Urinary bladder (tissue), 4 donors: Measurements from ENCODE around the gene CPNE4. TPM values are rescaled to one million over a fixed set of nuclear protein-coding genes. Genes with fewer than 3 reads are reported as not detected.

ENCODE experiments used
- DNase-seq: peaks from one replicate; pipeline ENCODE4 v3.0.0-alpha.2; 2015; ENCODE audit errors: extremely low spot score
- H3K27ac ChIP-seq: one replicate; pipeline ENCODE4 v1.5.1; 2013; ENCODE audit warnings: low read depth, mild to moderate bottlenecking, moderate library complexity
- H3K36me3 ChIP-seq: one replicate; pipeline ENCODE4 v1.6.1; 2013; ENCODE audit warnings: mild to moderate bottlenecking, moderate library complexity; ENCODE audit not compliant: insufficient read depth
- H3K4me1 ChIP-seq: one replicate; pipeline ENCODE4 v1.6.1; 2013; ENCODE audit warnings: mild to moderate bottlenecking, moderate library complexity; ENCODE audit not compliant: insufficient read depth
- H3K4me3 ChIP-seq: one replicate; pipeline ENCODE4 v1.5.1; 2013; ENCODE audit warnings: low read depth, low read length
- WGBS: extraction: QIAGEN DNeasy Blood & Tissue Kit; methylation state at CpG from one replicate; pipeline ENCODE4 v1.1.7; 2013; 5-methylcytosine and 5-hydroxymethylcytosine counted together
- polyA plus RNA-seq: library from polyadenylated mRNA; stranded (reverse); fragments of 200-250 nt; gene quantifications from one replicate; pipeline ENCODE4 v1.2.3, GENCODE V29; 2013
- total RNA-seq: library from RNA; depleted of rRNA; stranded (reverse); fragments of >200 nt; gene quantifications from one replicate; pipeline ENCODE4 v1.2.3, GENCODE V29; 2014
- donor health status: healthy with polysubstance abuse.
- donor health status: healthy.

CPNE4 gene
- total and polyA plus RNA-seq, 2 donors, result 0.03 to 0.21 TPM

DNA sequence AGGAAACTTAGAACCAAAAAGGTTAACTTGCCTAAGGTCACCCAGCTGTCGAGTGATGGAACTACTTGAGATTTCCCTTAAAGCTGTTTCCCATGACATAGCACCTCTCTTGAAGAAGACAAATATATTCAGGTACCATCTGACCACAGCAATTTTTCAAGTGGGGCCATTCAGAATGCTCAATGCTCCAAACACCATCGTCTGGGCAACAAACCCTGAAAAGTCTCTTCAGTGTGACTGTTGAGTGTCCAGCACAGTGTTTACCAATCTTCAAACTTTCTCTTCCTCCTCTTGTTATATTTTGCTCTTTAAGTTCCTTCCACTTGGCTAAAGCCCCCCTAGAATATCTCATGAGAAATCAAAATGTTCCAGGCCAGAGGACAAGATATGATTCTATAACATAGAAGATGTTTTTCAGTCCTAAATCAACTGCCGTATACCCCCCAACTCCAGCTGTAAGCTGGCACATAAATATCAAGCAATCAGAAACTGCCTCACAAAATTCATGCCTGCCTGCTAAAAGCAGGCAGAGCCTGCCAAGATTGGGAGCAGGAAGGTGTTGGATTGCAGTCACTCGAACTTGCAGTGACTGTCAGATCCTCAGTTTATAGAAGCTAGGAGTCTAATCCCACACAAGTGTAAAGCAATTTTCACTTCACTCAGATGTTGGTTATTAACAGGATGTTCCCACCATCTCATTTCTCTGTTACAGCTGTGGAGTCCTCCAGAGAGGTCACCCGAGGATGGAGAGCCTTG lies 301.6 kb downstream of the CPNE4 start:
- 46% methylated on average over 5 of the region's 5 CpGs for WGBS
- Histone ChIP-seq H3K4me3 (no peak overlapping the region), H3K36me3 (no peaks in the 10 kb centered on the region), H3K4me1 (no peaks in the 10 kb centered on the region), H3K27ac (no peak overlapping the region)
- no peak for DNase-seq

DNA sequence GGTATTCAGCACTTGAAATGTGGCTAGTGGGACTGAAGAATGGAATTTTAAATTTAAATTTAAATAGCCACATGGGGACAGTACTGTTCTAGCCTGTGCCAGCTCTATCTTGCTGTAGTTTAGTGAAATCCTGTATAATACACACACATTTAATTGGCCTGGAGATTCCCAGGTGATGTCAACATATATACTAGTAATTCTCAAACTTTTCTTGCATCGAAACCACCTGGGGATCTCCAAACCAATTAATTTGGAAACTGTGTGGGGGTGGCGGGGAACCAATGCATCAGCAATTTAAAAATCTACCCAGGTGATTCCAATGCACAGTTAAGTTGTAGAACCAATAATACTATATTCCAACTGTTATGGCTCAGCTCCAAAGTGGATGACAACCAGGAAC lies 303.1 kb downstream of the CPNE4 start:
- 94% methylated on average over 2 of the region's 2 CpGs for WGBS
- H3K27ac ChIP-seq, result no peak overlapping the region
- no peak overlapping the region for H3K4me3 ChIP-seq
- H3K36me3 ChIP-seq, result no peaks in the 10 kb centered on the region
- DNase-seq, result no peak
- H3K4me1 ChIP-seq, result no peaks in the 10 kb centered on the region

DNA sequence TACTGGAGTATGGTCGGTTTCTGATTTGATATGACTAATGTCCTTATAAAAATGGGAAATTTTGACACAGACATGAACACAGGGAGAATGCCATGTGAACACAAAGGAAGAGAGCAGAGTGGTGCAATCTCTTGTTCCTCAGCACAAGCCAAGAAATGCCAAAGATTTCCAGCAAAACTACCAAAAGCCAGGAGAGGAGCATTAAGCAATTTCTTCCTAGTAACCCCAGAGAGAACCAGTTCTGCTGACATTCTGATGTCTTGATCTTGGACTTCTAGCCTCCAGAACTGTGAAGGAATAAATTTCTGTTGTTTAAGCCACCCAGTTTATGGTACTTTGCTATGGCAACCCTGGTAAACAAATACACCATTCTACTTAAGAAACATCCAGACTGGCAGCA lies 304.2 kb downstream of the CPNE4 start:
- Histone ChIP-seq H3K36me3 (no peaks in the 10 kb centered on the region), H3K4me1 (no peaks in the 10 kb centered on the region), H3K4me3 (no peak overlapping the region), H3K27ac (no peak overlapping the region)
- no peak for DNase-seq
- WGBS, result 71% methylated on average over 1 of the region's 1 CpG

DNA sequence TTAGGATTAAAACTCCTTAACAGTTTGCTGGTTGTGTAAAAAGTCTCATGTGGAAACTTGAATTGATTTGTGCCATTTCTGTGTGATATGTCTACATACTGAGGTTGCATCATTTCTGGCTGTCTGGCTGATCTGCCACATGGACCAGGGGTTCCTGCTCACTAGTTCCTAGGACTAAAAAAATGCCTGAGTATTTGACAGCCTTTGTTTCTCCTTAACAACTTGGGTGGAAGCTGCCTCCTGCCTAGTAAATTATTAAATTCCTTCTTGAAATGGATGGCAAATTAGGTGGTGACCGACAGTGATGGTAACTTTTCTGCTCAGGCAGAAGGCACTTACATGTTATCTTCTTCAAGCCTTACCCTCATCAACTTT lies 305.2 kb downstream of the CPNE4 start:
- Histone ChIP-seq H3K27ac (no peak overlapping the region), H3K36me3 (no peaks in the 10 kb centered on the region), H3K4me1 (no peaks in the 10 kb centered on the region), H3K4me3 (no peak overlapping the region)
- no peak for DNase-seq
- 94% methylated on average over 1 of the region's 1 CpG for WGBS

DNA sequence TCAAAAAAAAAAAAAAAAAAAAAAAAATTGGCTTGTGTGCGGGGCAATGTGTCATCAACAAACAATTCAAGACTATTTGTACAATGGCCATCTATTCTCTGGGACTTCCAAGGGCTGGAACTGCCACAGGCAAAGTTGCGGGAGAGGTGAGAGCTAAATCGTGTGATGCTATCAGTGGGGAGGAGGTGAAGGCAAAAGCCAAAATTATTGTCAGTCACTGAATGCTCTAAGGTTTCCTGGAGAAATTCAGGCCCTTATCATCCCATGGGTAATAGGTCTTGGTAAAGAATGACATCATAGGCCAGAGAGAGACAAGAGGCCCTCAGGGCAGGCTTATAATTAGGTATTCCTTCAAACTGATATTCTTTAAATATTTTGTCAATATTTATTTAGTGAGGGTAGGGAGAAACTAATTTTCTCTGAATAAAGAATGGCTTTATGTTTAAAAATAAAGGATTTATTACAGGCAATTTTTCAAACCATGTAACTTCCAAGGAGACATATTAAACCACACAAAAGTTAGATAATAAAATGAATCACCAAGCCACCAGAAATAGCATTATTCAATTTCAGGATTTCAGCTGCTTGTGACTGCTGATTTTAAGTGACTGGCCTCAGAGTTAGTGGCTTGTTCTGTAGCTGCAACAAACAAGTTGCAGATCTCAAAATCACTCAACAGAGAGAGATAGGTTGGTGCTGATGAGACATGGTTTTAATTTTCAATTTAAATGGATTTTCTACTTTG lies 305.7 kb downstream of the CPNE4 start:
- WGBS, result 82% methylated on average over 3 of the region's 3 CpGs
- H3K4me1 ChIP-seq, result no peaks in the 10 kb centered on the region

DNA sequence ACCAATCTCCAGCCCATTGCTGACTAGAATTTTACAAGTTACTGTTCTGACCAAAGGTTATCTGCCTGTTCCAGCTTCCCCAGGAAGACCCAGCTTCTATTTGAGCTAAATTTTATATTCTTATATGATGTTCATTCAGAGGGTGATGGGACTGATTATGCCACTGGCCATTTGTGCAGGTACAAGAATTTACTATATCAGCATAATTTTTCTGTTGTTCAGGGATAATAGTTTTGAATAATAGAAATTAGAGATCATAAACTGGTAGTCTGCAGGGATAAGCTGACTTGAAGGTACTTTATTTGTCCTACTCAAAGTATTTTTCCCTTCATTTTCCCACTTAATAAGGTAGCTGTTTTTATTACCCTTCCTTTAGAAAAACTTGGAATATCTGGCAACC lies 309.4 kb downstream of the CPNE4 start:
- H3K4me3 ChIP-seq, result no peak overlapping the region
- H3K4me1 ChIP-seq, result no peaks in the 10 kb centered on the region
- H3K36me3 ChIP-seq, result no peaks in the 10 kb centered on the region
- no peak for DNase-seq
- H3K27ac ChIP-seq, result no peak overlapping the region

More for the DNA sequence above, 305.7 kb downstream of the CPNE4 start:
- Histone ChIP-seq H3K4me3 (no peak overlapping the region), H3K36me3 (no peaks in the 10 kb centered on the region), H3K27ac (no peak overlapping the region)
- DNase-seq, result no peak

DNA sequence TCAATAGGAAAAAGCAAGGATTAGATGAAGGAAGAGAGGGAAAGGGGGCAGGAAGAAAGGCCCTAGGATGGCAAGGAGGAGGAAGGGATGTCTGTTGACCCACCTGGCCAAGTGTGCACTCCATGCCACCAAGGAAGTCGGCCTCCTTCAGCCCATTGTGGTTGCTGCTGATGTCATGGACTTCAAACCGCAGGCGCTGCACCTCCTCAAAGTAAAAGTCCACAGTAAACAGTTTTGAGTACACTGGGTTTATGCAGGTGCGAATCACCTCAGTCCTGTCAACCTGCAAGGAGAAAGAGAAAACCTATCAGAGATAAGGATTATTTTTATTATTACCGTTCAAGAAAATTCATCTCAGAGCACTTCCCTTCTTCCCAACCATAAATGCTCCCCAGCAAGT lies 311.5 kb downstream of the CPNE4 start:
- no peak for DNase-seq
- Histone ChIP-seq H3K4me3 (no peak overlapping the region), H3K27ac (no peak overlapping the region), H3K36me3 (no peaks in the 10 kb centered on the region), H3K4me1 (no peaks in the 10 kb centered on the region)
- 88% methylated on average over 5 of the region's 5 CpGs for WGBS

DNA sequence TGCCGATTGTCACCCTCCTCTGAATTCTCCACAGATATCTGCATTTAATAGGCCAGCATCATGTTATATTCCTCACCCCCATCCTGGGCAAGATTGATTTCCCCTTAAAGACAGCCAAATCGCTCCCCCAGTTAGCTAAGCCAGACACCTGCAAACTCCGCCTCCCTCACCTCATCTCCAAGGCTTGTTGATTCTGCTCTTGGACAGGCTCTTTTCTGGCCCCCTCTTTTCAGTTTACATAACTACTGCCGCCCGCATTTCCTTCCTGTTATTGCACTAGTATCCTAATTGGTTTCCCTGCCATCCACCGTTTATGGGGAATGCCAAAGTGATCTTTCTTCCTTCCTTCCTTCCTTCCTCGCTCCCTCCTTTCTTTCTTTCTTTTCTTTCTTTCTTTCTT lies 317.3 kb downstream of the CPNE4 start:
- H3K27ac ChIP-seq, result no peak overlapping the region
- no peak for DNase-seq
- H3K4me3 ChIP-seq, result no peak overlapping the region
- 55% methylated on average over 7 of the region's 7 CpGs for WGBS
- no peaks in the 10 kb centered on the region for H3K4me1 ChIP-seq
- H3K36me3 ChIP-seq, result no peaks in the 10 kb centered on the region

DNA sequence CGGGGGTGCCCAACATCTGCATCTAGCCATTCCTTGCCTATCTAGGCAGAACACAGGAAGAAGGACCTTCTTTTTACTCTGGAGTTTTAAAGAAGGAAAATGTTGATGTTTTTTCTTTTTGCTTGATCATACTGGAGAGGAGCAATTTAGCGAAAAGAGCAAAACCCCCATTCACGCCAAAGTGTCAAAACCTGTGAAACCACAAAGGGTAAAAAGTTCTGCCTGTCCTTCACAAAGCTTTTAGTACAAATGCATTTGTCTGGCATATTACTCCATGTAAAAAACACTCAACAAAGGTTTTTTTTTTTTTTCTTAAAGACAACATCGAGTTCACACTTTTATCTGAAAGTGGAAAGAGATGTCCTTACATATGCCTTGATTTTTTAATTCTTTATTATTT lies 317.9 kb downstream of the CPNE4 start:
- DNase-seq, result no peak
- WGBS, result 70% methylated on average over 4 of the region's 4 CpGs
- Histone ChIP-seq H3K4me3 (no peak overlapping the region), H3K36me3 (no peaks in the 10 kb centered on the region), H3K27ac (no peak overlapping the region), H3K4me1 (no peaks in the 10 kb centered on the region)

DNA sequence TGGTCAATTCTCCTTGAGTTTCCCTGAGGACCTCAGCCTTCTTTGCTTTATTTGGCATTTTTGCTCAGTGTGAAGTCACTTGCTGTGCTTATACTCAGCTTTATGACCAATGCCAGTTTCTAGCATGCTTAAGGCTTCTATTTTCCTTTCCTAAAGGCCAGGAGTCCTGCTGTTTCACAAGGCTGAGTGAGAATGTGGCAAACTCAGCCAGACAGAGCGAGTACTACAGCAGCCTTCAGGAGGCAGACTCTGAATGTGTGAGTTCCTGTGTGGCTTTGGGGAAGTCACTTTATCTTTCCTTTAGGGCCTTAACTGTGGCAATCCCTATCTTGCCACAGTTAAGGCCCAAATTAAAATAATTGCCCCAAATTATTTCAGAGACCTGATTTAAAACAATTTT lies 318.8 kb downstream of the CPNE4 start:
- Histone ChIP-seq H3K4me1 (no peaks in the 10 kb centered on the region), H3K27ac (no peak overlapping the region), H3K4me3 (no peak overlapping the region), H3K36me3 (no peaks in the 10 kb centered on the region)
- 39% methylated on average over 1 of the region's 1 CpG for WGBS
- DNase-seq, result no peak

DNA sequence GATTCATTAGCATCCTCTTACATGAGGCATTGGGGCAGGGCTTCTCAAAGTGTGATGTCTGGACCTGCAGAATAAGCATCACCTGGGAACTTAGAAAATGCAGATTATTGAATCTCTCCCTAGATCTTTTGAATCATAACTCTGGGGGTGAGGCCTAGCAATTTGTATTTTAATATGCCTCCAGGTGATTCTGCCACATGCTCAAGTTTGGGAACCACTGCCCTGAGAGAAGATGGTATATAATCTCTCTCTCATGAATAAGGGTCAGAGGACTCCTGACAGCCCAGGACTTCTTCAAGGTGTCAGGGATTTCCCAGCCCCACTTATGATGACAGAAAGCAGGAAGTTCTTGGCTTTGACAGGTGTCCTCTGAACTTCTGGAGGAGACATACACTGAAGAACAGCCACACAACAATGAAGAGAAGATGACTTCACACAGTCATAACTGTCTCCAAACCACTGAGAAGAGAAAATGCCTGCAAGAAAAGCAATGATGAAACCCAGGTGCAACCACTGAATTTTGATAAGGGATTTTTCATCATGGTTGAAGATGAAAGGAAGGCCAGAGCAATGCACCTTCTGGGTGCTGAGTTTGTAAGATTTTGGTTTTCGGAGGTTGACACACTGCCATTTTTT lies 320.1 kb downstream of the CPNE4 start:
- Histone ChIP-seq H3K4me3 (no peak overlapping the region), H3K27ac (no peak overlapping the region), H3K36me3 (no peaks in the 10 kb centered on the region), H3K4me1 (no peaks in the 10 kb centered on the region)
- DNase-seq, result no peak
- WGBS, result 88% methylated on average over 1 of the region's 1 CpG

DNA sequence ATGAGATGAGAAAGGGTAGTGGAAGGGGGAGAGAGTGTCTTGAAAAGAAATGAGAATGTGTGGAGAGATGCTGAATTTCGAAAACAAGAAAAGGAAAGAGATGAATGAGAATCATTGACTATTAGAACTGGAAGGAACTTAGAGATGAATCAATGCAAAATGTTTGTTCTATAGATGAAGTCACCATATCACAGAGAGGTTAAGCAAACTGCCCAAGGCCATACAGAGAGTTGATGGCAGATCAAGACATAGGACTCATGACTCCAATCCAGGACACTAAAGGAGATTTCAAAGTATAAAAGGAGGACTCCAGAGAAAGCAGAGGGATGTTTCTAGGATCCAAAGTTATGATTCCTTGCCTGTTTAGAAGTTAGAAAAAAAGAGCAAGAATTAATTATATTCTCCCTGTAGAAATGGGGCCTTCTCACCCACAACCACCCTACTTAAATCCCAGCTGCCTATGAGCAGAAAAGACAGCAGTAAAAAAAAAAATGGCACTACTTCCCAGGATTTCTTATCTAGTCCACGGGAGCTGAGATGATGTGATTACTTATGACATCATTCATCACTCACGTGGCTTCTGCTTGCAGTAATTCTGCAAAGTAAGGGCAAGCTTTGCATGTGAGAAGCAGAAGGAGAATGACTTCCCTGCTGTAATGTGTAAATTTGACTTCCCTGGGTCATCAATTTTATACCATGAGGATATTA lies 321.2 kb downstream of the CPNE4 start:
- no peak for DNase-seq
- Histone ChIP-seq H3K4me1 (no peaks in the 10 kb centered on the region), H3K4me3 (no peak overlapping the region), H3K27ac (no peak overlapping the region), H3K36me3 (no peaks in the 10 kb centered on the region)
- WGBS, result 36% methylated on average over 3 of the region's 3 CpGs

DNA sequence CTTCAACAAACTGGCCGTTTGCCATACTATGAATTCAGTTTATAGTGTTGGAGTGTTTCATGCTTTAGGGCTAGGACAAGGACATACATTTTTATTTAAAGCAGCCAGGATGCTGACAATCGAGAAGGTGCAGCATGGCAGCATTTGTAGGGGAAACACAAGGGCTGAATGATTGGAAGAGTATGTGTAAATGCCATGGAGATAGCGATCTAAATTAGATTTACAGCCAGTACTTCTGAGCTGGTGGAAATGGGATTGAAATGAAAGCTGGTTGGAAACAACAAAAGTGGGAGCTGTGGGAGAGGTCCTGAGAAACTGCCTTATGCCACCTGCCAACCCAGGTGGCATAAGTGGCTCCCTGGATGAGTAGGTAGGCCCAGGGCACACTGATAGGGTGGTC lies 322.2 kb downstream of the CPNE4 start:
- H3K4me3 ChIP-seq, result no peak overlapping the region
- H3K36me3 ChIP-seq, result no peaks in the 10 kb centered on the region
- H3K4me1 ChIP-seq, result no peaks in the 10 kb centered on the region
- no peak for DNase-seq
- WGBS, result 40% methylated on average over 3 of the region's 3 CpGs
- no peak overlapping the region for H3K27ac ChIP-seq
